Panc1 (cell line): ENCODE measurements around the gene TNRC6C. TPM values are rescaled to one million over a fixed set of nuclear protein-coding genes. Genes with fewer than 3 reads are reported as not detected.

Source experiments
- ATAC-seq: fragments of 200-7000 bp; cut with Tn5 transposase; 2 replicates; pipeline ENCODE4 v1.9.1; 2020; ENCODE audit warnings: mild to moderate bottlenecking, moderate library complexity
- BruUV-seq: library from RNA; stranded (reverse); fragments of 400-500 nt; replicated peaks from 2 replicates; lab custom pipeline; 2021; lab: Mats Ljungman, UMichigan
- CTCF ChIA-PET: fragments of 300-600 bp; sonication (Branson Sonifier 250); formaldehyde crosslinking; loops from one replicate; lab custom pipeline; 2022; ENCODE audit warnings: antibody characterized with exemption; lab: Charles Lee
- POLR2A ChIA-PET: fragments of 300-600 bp; sonication (Branson Sonifier 250); formaldehyde crosslinking; loops from one replicate; lab custom pipeline; 2022; ENCODE audit warnings: antibody characterized with exemption; lab: Charles Lee
- DNase-seq: peaks from one replicate; pipeline ENCODE4 v3.0.0-alpha.2; 2010; ENCODE audit warnings: low read depth, low spot score
- H3K27ac ChIP-seq: 2 replicates; pipeline ENCODE4 v1.5.1; 2011; ENCODE audit warnings: mild to moderate bottlenecking, low read length, inconsistent platforms
- H3K27me3 ChIP-seq: fragments of 200-500 bp; sonication (Bioruptor generic); 2 replicates; pipeline ENCODE4 v1.6.0; 2014; ENCODE audit warnings: low read length, inconsistent platforms; ENCODE audit not compliant: control insufficient read depth, insufficient read depth
- H3K36me3 ChIP-seq: fragments of 200-500 bp; sonication (Bioruptor generic); 2 replicates; pipeline ENCODE4 v1.5.1; 2014; ENCODE audit warnings: inconsistent platforms, mild to moderate bottlenecking, low read length, moderate library complexity; ENCODE audit not compliant: control insufficient read depth, insufficient read depth
- H3K4me1 ChIP-seq: 2 replicates; pipeline ENCODE4 v1.5.1; 2011; ENCODE audit warnings: inconsistent platforms, mild to moderate bottlenecking, low read length, moderate library complexity; ENCODE audit not compliant: control insufficient read depth, insufficient read depth
- H3K4me3 ChIP-seq, 2 experiments: 2 replicates each; pipeline ENCODE4 v1.5.1; 2011 to 2012; ENCODE audit warnings: low read depth in 2 of 2, low read length in 2 of 2, mild to moderate bottlenecking in 2 of 2, inconsistent platforms in 1 of 2, moderate library complexity in 1 of 2
- H3K9me3 ChIP-seq: fragments of 200-500 bp; sonication (Bioruptor generic); 2 replicates; pipeline ENCODE4 v1.5.1; 2014; ENCODE audit warnings: low read depth, mild to moderate bottlenecking, inconsistent platforms, low read length, moderate library complexity; ENCODE audit not compliant: control insufficient read depth, insufficient read depth
- POLR2AphosphoS5 ChIP-seq: IDR thresholded peaks from 2 replicates; pipeline ENCODE4 v1.6.1; 2012; ENCODE audit warnings: mild to moderate bottlenecking, low read depth, low read length, moderate library complexity
- SIN3A ChIP-seq: IDR thresholded peaks from 2 replicates; pipeline ENCODE4 v1.6.1; 2012; ENCODE audit warnings: low read depth, mild to moderate bottlenecking, low read length, moderate library complexity, borderline replicate concordance; ENCODE audit not compliant: insufficient read depth
- TCF7L2 ChIP-seq: IDR thresholded peaks from 2 replicates; pipeline ENCODE4 v1.6.1; 2011; ENCODE audit warnings: mild to moderate bottlenecking, low read depth, low read length, inconsistent platforms
- in situ Hi-C: cut with HindIII; loops from 2 replicates; pipeline ENCODE4 v1.10.0; 2016; ENCODE audit warnings: low sequenced_read_pairs, low pct_unique_long_range_greater_than_20kb
- intact Hi-C: fragments of 100-400 bp; cut with micrococcal nuclease; formaldehyde crosslinking; loops from one replicate; pipeline ENCODE4 v1.10.0; 2022; ENCODE audit not compliant: unreplicated experiment
- total RNA-seq: library from RNA; stranded (reverse); gene quantifications from one replicate; pipeline ENCODE4 v1.2.1, GENCODE V29; 2021; ENCODE audit not compliant: unreplicated experiment
- TF ChIP-seq, protein P1 (sequence below): fragments of 450-650 bp; IDR thresholded peaks from 2 replicates; pipeline ENCODE4 v1.5.1; 2017; ENCODE audit warnings: mild to moderate bottlenecking
- TF ChIP-seq, protein P2 (sequence below), 2 experiments: IDR thresholded peaks; 2 replicates each; pipeline ENCODE4 v1.6.1; 2011 to 2012; ENCODE audit warnings: low read depth in 2 of 2, control low read depth in 1 of 2, low read length in 1 of 2, mild to moderate bottlenecking in 1 of 2, moderate library complexity in 1 of 2; ENCODE audit not compliant: insufficient read depth in 1 of 2

The TNRC6C gene
- total RNA-seq, 1 experiment from 2014 or later = 10.1 TPM

DNA sequence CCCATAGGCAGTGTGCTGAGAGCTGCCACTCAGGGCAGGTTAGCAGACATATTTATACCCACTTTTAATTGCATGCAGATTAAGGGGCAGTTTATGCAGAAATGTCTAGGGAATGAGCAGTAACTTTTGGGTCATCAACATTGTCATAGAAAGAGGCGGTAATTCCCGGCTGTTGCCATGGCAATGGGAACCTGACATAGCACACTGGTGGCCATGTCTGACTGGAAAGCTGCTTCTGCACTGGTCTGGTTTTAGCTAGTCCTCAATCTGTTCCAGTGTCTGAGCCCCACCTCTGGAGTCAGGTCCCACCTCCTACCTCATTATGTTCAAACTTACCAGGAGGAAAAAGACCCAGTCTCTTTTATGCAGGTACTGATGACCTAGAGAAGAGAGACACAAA lies 31.5 kb upstream of the TNRC6C start:
- DNase-seq = no peak
- Histone ChIP-seq H3K4me1 (no peaks in the 10 kb centered on the region), H3K27ac (no peak overlapping the region), H3K36me3 (no peaks in the 10 kb centered on the region), H3K4me3 (no peak overlapping the region), H3K9me3 (no peaks in the 10 kb centered on the region), H3K27me3 (no peaks in the 10 kb centered on the region; the same call in 1 of the 2 replicates)
- ChIA-PET POLR2A (no interaction called here), CTCF (no interaction called here)
- intact Hi-C loops (no loop called here), in situ Hi-C loops (no loop called here)
- no peak for ATAC-seq
- no peak for TF ChIP-seq TCF7L2
- TF ChIP-seq SIN3A = no peak
- TF ChIP-seq POLR2AphosphoS5 = no peak
- TF ChIP-seq, protein P1, sequence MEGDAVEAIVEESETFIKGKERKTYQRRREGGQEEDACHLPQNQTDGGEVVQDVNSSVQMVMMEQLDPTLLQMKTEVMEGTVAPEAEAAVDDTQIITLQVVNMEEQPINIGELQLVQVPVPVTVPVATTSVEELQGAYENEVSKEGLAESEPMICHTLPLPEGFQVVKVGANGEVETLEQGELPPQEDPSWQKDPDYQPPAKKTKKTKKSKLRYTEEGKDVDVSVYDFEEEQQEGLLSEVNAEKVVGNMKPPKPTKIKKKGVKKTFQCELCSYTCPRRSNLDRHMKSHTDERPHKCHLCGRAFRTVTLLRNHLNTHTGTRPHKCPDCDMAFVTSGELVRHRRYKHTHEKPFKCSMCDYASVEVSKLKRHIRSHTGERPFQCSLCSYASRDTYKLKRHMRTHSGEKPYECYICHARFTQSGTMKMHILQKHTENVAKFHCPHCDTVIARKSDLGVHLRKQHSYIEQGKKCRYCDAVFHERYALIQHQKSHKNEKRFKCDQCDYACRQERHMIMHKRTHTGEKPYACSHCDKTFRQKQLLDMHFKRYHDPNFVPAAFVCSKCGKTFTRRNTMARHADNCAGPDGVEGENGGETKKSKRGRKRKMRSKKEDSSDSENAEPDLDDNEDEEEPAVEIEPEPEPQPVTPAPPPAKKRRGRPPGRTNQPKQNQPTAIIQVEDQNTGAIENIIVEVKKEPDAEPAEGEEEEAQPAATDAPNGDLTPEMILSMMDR = no peak
- TF ChIP-seq, protein P2, sequence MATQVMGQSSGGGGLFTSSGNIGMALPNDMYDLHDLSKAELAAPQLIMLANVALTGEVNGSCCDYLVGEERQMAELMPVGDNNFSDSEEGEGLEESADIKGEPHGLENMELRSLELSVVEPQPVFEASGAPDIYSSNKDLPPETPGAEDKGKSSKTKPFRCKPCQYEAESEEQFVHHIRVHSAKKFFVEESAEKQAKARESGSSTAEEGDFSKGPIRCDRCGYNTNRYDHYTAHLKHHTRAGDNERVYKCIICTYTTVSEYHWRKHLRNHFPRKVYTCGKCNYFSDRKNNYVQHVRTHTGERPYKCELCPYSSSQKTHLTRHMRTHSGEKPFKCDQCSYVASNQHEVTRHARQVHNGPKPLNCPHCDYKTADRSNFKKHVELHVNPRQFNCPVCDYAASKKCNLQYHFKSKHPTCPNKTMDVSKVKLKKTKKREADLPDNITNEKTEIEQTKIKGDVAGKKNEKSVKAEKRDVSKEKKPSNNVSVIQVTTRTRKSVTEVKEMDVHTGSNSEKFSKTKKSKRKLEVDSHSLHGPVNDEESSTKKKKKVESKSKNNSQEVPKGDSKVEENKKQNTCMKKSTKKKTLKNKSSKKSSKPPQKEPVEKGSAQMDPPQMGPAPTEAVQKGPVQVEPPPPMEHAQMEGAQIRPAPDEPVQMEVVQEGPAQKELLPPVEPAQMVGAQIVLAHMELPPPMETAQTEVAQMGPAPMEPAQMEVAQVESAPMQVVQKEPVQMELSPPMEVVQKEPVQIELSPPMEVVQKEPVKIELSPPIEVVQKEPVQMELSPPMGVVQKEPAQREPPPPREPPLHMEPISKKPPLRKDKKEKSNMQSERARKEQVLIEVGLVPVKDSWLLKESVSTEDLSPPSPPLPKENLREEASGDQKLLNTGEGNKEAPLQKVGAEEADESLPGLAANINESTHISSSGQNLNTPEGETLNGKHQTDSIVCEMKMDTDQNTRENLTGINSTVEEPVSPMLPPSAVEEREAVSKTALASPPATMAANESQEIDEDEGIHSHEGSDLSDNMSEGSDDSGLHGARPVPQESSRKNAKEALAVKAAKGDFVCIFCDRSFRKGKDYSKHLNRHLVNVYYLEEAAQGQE (IDR thresholded peaks at IDR 0.05; ENCODE audit: insufficient read depth in 1 of 2, low read depth in 2 of 2, low read length in 1 of 2) = no peak
- BruUV-seq = no TSS peak

DNA sequence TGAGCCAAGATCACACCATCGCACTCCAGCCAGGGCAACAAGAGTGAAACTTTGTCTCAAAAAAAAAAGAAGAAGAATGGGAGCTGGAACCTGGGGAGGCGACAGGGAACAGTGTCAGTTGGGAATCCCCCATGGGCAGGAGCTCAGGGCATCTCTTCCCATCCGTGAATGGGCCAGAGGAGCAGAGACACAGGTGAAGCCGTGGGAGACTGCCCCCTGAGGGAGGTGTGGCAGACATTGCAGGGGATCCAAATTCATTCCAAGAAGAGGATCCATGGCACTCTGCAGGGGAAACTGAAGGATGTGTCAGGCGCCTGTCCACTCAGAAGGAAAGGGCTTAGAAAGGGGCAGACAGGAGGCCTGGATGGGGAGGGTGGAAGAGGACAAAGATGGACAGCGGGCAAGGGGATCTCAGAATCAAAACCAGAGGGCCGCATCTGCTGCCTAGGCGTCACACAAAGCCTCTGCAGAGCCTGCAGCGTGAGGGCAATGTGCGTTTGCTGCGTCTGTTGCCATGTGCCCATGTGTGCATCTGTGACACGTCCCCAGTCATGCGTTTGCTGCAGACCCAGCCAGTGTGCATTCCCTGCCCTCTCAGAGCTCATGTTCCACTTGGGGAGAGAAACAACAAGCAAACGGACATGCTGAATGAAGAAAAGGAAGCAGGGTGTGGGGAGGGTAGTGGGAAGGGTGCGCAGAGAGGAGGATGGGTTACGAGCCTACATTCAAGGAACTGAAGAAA lies 30.6 kb upstream of the TNRC6C start:
- no peaks in the 10 kb centered on the region for H3K36me3 ChIP-seq
- H3K27ac ChIP-seq = no peak overlapping the region
- ATAC-seq = no peak
- H3K9me3 ChIP-seq = no peaks in the 10 kb centered on the region
- no peak for DNase-seq
- in situ Hi-C loops = no loop called here
- intact Hi-C loops = no loop called here
- no TSS peak for BruUV-seq
- ChIA-PET POLR2A (no interaction called here), CTCF (no interaction called here)
- no peaks in the 10 kb centered on the region; the same call in 1 of the 2 replicates for H3K27me3 ChIP-seq
- no peaks in the 10 kb centered on the region for H3K4me1 ChIP-seq
- no peak for TF ChIP-seq POLR2AphosphoS5
- TF ChIP-seq, protein P1 = no peak
- TF ChIP-seq TCF7L2 = no peak
- no peak for TF ChIP-seq SIN3A
- TF ChIP-seq, protein P2 (IDR thresholded peaks at IDR 0.05; ENCODE audit: insufficient read depth in 1 of 2, low read depth in 2 of 2, low read length in 1 of 2) = no peak
- H3K4me3 ChIP-seq = no peak overlapping the region
